ENCODE results near the gene ZFAND3.
"Not testable (repeated sequence)": the region's sequence is repeated elsewhere in the genome, so short reads cannot be mapped to it uniquely, and the experiment has no call there.

The ZFAND3 gene

DNA sequence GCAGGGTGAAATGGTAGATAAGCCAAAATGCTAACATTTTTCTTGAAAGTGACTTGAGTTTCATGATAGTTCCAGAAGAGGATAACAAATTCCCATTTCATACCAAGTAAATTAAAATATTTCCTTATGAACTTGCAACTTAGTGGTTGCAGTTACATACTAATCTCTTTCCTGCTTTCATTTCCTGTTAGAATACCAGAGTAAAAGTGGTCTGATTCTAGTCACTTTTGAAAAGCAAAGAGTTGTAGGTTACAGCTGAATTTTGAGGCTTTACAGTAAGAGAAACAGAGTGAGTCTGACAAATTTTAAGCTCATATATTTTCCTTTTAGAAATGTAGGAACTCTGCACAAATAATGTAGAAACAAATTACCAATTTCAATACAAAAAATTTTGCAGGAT, 117.4 kb downstream of the ZFAND3 start:
- no peak for DNase-seq (ENCODE audit: low read depth)

DNA sequence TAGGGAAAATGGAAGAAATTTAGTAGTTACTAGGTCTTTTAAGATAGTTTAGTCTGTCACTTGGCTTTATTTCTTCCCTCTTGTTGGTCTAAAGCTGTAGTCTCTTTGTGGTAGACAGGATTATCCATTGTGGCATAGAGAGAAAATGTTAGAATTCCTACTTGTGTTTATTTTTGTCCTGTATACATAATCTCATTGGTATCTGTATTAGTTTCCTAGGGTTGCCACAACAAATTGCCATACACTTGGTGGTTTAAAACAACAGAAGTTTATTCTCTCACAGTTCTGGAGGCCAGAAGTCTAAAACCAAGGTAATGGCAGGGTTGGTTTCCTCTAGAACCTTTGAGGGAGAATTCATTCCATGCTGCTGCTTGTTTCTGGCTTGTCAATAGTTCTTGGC, 119.4 kb downstream of the ZFAND3 start:
- no peak for DNase-seq (ENCODE audit: low read depth)

- no peak for DNase-seq (ENCODE audit: low read depth)
Observed at GRCh38 chr6:37940074-37940847, 120.7 kb downstream of the ZFAND3 start.

DNA sequence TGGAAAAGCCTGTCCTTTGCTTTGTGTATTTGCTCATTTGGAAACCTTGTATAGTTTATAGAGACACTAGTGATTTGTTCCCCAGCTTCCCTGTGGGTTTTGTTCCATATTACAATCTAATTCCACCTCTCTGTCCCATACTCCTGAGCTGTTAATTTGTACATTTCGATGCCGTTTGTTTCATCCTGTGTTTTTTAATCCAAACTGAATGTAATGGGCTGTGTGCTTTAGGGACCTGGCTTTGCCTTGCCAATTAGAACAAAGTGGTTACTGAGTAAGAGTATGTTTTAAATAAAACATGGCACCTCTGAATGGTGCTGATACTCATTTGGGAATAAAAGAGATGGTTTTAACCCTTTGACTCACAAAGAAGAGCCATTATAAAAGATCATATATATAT, 122.3 kb downstream of the ZFAND3 start:
- no peak for DNase-seq (ENCODE audit: low read depth)

DNA sequence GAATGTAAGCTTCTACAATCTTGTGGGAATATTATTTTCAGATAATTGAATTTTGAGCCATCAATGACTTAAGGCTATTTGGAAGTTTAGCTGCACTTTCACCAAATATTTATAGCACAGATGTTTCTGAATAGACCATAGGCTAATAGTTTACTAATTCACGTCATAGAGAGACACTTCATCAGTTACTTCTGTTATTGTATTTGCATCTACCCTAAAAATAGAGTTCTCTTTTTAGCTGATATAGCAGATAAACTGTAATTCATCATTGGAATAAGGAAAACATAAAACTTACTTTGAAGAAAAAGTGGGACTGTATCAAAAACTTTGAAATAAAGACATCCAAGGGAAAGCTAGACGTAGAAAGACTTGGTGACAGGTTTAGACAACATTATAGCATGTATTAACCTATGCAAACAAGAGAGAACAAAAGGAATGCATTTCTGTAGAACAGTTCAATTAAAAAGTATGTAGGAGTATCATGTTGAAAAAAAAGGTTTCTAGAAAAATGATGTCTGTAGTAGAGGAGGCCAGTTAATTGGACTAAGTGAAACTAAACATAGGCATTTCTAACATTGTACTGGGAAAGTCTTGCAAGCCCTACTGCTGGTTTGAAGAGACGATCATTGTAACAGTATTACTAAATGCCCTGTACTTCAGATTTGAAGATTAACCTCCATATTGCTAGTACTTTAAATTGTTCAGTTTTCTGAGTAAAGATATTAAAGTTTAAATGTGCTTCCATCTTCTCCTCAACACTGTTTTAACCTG, 123.3 kb downstream of the ZFAND3 start:
- no peak for DNase-seq (ENCODE audit: low read depth)

DNA sequence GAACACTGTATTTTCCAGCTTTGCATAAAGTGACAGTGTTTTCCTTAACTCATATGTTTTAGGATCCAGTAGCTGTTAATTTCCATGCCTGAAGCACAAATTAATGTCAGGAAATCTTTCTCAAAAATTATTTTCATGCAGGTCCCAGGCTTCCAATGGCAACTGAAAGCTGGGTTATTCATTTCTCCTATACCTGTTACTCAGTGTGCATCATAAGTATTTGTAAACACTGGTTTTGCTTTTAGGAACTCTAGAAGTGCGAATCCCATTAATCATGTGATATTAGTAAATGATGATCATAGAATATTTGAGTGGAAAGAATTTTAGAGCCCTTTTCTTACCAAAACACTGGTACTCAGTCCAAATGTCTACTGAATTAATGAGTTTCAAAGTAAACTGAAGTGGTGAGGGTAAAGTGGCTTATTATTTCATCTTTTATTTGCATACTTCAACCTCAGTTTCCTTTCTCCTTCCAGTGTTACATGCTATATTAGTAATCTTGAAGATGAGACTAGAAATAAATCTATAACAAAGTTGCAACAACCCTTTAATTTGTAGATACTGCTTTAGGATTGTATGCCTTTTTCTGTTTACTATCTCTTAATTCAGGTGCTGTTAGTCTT, 124.0 kb downstream of the ZFAND3 start:
- no peak for DNase-seq (ENCODE audit: low read depth)

DNA sequence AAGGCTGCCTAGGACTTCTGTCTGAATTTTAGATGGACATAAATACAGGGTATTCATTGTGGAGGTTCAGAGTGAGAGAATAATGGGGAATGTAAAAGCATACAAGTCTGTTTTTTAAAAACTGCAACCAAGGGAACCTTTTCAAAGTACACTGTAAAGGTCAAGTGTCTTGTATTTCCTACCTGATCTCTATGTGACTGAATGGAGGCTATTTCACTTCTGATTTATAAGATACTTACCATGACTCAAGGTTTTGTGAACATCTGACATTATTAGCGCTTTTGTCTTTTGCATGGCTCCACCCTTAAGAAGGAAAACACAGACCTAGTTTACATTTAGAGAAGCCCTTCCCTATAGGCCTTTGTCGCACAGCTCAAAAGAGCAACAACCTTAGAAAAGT, 126.5 kb downstream of the ZFAND3 start:
- DNase-seq (ENCODE audit: low read depth), result no peak

DNA sequence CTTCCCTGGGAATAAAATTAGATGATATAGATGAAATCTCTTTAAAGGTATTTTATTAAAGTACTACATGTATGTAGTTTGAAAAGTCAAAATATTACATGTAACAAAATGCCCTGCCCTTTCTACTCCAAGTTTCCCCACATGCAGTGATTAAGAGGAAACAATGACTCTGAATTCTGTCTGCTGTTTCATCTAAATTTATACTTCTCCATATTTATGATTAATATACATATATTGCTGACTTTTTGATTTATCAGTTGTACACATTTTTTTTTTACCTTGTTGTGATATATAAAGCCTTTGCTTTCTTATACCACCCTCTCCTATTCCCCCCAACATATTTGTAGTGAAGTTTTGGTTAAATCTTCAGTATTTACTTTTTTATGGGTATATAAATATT, 127.9 kb downstream of the ZFAND3 start:
- DNase-seq (ENCODE audit: low read depth), result no peak

DNA sequence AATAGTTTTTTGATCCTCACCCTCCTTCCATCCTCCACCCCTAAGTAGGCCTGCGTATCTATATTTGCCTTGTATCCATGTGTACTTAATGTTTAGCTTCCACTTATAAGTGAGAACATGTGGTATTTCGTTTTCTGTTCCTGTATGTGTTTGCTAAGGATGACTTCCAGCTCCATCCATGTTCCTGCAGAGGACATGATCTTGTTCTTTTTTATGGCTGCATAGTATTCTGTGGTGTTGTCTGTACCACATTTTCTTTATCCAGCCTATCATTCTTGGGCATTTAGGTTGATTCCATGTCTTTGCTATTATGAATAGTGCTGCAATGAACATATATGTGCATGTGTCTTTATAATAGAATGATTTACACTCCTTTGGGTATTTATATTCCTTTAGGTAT, 129.1 kb downstream of the ZFAND3 start:
- not testable (repeated sequence) for DNase-seq (ENCODE audit: low read depth)

DNA sequence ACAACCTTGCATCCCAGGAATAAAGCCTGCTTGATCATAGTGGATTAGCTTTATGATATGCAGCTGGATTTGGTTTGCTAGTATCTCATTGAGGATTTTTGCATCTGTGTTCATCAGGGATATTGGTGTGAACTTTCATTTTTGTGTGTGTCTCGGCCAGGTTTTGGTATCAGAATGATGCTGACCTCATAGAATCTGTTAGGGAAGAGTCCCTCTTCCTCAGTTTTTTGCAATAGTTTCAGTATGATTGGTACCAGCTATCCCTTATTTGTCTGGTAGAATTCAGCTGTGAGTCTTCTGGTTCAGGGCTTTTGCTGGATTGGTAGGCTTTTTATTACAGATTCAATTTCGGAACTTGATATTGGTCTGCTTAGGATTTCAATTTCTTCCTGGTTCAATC, 132.5 kb downstream of the ZFAND3 start:
- DNase-seq (ENCODE audit: low read depth), result no peak

GRCh38 chr6:37954791-37955190, 135.3 kb downstream of the ZFAND3 start:
- no peak for DNase-seq (ENCODE audit: low read depth)

DNA sequence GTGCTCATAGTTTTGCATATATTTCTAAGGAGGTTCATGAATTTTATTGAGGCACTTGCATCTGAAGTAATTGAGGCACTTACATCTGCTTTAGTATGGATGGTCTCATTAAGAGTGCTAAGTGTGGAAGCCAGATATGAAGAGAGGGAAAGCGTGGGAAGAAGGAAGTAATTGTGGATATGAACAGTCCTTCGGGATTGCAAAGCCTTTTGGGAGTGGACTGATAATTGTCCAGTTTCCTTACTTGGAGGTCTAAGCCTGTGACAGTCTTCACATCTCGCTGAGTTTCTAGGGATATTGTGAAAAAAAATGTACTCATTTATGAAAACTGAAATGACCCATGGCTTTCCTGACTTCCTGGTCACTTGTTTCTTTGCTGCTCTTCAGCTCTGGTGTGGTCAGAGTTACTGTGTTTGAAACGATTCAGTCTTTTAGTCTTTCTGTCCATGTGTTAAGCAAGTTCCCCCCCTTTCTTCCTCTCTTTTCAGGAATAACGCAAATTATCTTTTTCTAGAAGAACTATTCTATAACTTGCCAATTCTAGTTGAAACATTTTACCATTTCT, 137.3 kb downstream of the ZFAND3 start:
- no peak for DNase-seq (ENCODE audit: low read depth)

- DNase-seq (ENCODE audit: low read depth), result no peak
Observed at GRCh38 chr6:37959061-37959460, 139.5 kb downstream of the ZFAND3 start.

DNA sequence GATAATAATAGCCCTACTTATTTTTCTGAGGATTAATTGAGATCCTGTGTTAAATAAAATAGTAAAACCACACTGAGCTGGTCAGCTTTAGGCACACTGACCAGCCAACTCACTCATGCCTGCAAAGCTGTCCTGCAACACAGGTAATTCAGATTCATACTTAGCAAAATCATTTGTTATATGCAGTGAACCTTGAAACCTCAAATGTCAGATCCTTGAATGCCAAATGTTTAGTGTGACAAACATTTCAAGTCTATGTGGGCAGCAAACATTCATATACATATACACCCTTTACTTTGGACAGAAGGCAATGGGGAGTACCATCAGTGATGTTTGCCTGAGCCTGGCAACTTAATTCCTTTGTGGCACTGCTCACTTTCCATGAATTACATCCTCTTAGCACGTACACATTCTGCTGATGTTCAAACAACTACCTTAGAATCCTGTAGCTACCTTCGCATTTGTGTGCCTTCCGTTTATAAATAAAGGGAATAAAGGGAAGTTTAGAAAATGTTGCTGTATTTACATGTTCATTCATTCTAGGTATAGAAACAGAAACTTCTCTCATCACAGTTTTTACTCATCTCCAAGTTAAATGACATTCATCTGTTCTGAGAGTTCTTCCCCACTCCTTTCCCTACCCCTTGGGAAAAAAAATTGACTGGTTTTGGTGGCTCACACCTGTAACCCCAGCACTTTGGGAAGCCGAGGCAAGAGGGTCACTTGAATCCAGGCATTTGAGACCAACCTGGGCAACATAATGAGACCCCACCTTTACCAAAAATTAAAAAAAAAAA, 140.8 kb downstream of the ZFAND3 start:
- DNase-seq (ENCODE audit: low read depth), result no peak

DNA sequence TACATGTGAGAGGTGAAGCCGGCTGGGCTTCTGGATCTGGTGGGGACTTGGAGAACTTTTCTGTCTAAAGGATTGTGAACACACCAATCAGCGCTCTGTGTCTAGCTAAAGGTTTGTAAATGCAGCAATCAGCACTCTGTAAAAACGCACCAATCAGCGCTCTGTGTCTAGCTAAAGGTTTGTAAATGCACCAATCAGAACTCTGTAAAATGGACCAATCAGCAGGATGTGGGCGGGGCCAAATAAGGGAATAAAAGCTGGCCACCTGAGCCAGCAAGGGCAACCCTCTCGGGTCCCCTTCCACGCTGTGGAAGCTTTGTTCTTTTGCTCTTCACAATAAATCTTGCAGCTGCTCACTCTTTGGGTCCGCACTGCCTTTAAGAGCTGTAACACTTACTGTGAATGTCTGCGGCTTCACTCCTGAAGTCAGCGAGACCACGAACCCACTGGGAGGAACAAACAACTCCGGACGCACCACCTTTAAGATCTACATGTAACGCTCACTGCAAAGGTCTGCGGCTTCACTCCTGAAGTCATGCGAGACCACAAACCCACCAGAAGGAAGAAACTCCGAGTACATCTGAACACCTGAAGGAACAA, 143.1 kb downstream of the ZFAND3 start:
- DNase-seq (ENCODE audit: low read depth), result not testable (repeated sequence)

GRCh38 chr6:37965964-37966676, 146.6 kb downstream of the ZFAND3 start:
- no peak for DNase-seq (ENCODE audit: low read depth)

DNA sequence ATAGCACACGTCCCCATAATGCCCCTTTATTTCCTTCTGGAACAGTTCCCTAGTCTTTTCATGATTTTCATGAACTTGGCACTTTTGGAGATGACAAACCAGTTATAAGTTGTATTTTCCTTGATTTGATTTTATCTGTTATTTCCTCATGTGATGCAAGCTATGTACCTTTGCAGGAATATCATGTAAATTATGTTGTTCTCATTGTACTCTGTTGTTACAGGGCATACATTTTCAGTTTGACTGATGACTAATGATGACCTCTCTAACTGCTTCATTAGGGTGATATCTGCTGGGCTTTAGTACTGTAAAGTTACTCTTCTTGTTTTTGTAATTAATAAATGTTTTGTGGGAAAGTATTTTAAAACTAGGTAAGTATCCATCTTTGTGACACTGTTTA, 147.3 kb downstream of the ZFAND3 start:
- no peak for DNase-seq (ENCODE audit: low read depth)

DNA sequence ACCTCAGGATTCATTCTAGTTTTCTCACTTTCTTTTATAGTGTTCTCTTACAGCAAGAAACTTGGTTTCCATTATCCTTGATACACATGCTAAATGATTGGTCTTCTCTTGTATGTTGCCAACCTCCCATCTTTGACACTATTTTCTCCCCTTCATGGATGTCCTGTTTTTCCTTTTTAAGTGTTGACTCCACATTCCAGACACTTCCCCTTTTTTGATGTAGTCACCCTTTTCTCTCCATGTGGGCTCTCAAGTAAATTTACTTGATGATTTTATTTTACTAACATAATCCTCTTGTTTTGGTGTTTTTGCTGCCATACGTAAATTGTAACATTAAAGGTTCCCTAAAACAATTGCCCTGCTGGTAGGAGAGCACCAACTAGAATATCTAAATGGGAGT, 148.1 kb downstream of the ZFAND3 start:
- no peak for DNase-seq (ENCODE audit: low read depth)

DNA sequence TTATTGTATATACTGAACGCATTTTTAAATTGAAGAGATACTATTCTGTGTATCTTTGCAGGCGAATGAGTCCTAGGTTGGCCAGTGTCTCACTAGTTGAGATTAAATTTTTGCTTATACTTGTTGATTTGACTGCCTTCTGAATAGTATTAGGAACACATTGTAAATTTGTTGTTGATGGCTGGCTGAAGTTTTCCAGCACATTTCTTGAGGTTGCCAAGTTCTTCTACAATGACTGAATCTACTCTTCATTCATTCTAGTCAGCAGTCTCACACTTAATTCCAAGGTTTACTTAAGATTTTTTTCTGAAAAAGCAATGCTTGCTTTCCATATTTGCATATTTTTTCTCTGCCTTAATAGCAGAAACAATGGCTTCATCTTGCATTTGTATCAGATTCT, 151.7 kb downstream of the ZFAND3 start:
- no peak for DNase-seq (ENCODE audit: low read depth)

GRCh38 chr6:37971711-37972390, 152.3 kb downstream of the ZFAND3 start:
- DNase-seq (ENCODE audit: low read depth), result no peak

All from T-helper 22 cell (primary cell).